Activated CD8-positive, alpha-beta memory T cell treated with anti-CD3 and anti-CD28 coated beads, Interleukin-2, amount 10 ng/mL, durations not matched to agents 7 days and 5 days (primary cell): ENCODE data around the gene ITPR2. TPM values are rescaled to one million over a fixed set of nuclear protein-coding genes. Genes with fewer than 3 reads are reported as not detected.
"Not testable (repeated sequence)": the region's sequence is repeated elsewhere in the genome, so short reads cannot be mapped to it uniquely, and the experiment has no call there.

Experiments
- ATAC-seq: fragments of 150-1000 bp; cut with Tn5 transposase; one replicate; pipeline ENCODE4 v1.10.0; 2021; ENCODE audit warnings: moderate library complexity
- CTCF ChIA-PET: fragments of 350-600 bp; sonication (Branson Sonifier 250); formaldehyde crosslinking; loops from one replicate; lab custom pipeline; 2021; ENCODE audit warnings: antibody characterized with exemption; lab: Charles Lee
- DNase-seq: peaks from one replicate; pipeline ENCODE4 v3.0.0-alpha.2; 2020
- H3K27ac Mint-ChIP-seq: one replicate; pipeline ENCODE4 v1.8.0; 2021; ENCODE audit warnings: mild to moderate bottlenecking, mixed read lengths
- H3K27me3 Mint-ChIP-seq: one replicate; pipeline ENCODE4 v1.8.0; 2021; ENCODE audit warnings: mixed read lengths
- H3K36me3 Mint-ChIP-seq: one replicate; pipeline ENCODE4 v1.8.0; 2021; ENCODE audit warnings: mild to moderate bottlenecking, mixed read lengths
- H3K4me1 Mint-ChIP-seq: one replicate; pipeline ENCODE4 v1.8.0; 2021; ENCODE audit warnings: mixed read lengths
- H3K4me3 Mint-ChIP-seq: one replicate; pipeline ENCODE4 v1.8.0; 2021; ENCODE audit warnings: mild to moderate bottlenecking, moderate library complexity, mixed read lengths
- H3K9me3 Mint-ChIP-seq: one replicate; pipeline ENCODE4 v1.8.0; 2022; ENCODE audit warnings: low read depth, mixed read lengths
- total RNA-seq, 2 experiments: library from RNA; stranded (reverse); gene quantifications; one replicate each; pipeline ENCODE4 v1.2.3, GENCODE V29; 2021

Gene ITPR2
- total RNA-seq, 2 experiments from 2014 or later: 31.1 to 37.7 TPM

GRCh38 chr12:26845057-26845666 lies 12.2 kb upstream of the ITPR2 start:
- ATAC-seq (no peak), DNase-seq (no peak)
- H3K4me3 Mint-ChIP-seq: no peak overlapping the region
- H3K9me3 Mint-ChIP-seq: no peaks in the 10 kb centered on the region
- no peak overlapping the region for H3K27ac Mint-ChIP-seq
- no peaks in the 10 kb centered on the region for H3K36me3 Mint-ChIP-seq
- peaks cover 3% of the 10 kb centered on the region for H3K4me1 Mint-ChIP-seq
- peaks cover 16% of the 10 kb centered on the region for H3K27me3 Mint-ChIP-seq
- CTCF ChIA-PET: interaction anchor here (1.1 to 3.5 kb wide), 5 partner anchors 12 to 170 kb away, joined by 3 to 19 read pairs (median 4); partner anchors contain the start of gene ITPR2

GRCh38 chr12:26843311-26843710 lies 10.3 kb upstream of the ITPR2 start:
- ATAC-seq (no peak), DNase-seq (no peak)
- Mint-ChIP-seq H3K4me3 (no peak overlapping the region), H3K4me1 (peaks cover 3% of the 10 kb centered on the region), H3K9me3 (no peaks in the 10 kb centered on the region), H3K27ac (no peak overlapping the region), H3K27me3 (peaks cover 11% of the 10 kb centered on the region), H3K36me3 (no peaks in the 10 kb centered on the region)
- CTCF ChIA-PET: interaction anchor here (1.1 to 3.5 kb wide), 2 partner anchors 10 to 42 kb away, joined by 5 to 19 read pairs; partner anchors contain the start of gene ITPR2

DNA sequence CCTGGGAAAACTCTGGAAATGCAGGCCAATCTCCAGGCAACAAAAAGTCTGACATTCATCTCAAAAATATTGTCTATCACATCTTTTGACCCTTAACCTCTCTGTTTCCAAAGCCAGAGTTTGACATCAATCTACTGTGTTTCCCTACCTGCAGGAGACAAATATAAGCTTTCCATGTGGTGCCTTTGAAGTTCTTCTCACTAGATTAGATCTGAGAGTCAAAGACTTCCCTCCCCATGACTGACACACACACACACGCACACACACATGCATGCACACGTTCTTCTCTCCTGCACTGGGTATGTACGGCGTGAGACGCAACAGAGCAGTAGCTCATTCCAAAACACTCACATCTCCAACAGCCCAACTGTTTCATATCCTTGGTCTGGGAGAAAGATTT lies 8.1 kb upstream of the ITPR2 start:
- H3K9me3 Mint-ChIP-seq: no peaks in the 10 kb centered on the region
- CTCF ChIA-PET: no interaction called here
- H3K27ac Mint-ChIP-seq: no peak overlapping the region
- peaks cover 5% of the 10 kb centered on the region for H3K27me3 Mint-ChIP-seq
- DNase-seq (no peak), ATAC-seq (no peak)
- no peaks in the 10 kb centered on the region for H3K36me3 Mint-ChIP-seq
- no peaks in the 10 kb centered on the region for H3K4me1 Mint-ChIP-seq
- H3K4me3 Mint-ChIP-seq: no peak overlapping the region

GRCh38 chr12:26839512-26839911 lies 6.5 kb upstream of the ITPR2 start:
- no peak overlapping the region for H3K4me3 Mint-ChIP-seq

GRCh38 chr12:26838888-26839416 lies 6.0 kb upstream of the ITPR2 start:
- Mint-ChIP-seq H3K27me3 (no peaks in the 10 kb centered on the region), H3K4me1 (peaks cover 3% of the 10 kb centered on the region), H3K9me3 (no peaks in the 10 kb centered on the region), H3K27ac (no peak overlapping the region), H3K36me3 (no peaks in the 10 kb centered on the region), H3K4me3 (no peak overlapping the region)
- CTCF ChIA-PET: interaction anchor here (0.8 to 1.2 kb wide), 3 partner anchors 12 to 46 kb away, joined by 3 to 4 read pairs (median 3); no protein-coding TSS in a partner anchor
- DNase-seq (no peak), ATAC-seq (no peak)

More at GRCh38 chr12:26839512-26839911, 6.5 kb upstream of the ITPR2 start:
- ATAC-seq: no peak
- H3K36me3 Mint-ChIP-seq: no peaks in the 10 kb centered on the region
- no peaks in the 10 kb centered on the region for H3K9me3 Mint-ChIP-seq
- H3K27me3 Mint-ChIP-seq: no peaks in the 10 kb centered on the region
- CTCF ChIA-PET: interaction anchor here (1.0 to 1.2 kb wide), 2 partner anchors 39 to 45 kb away, joined by 3 to 4 read pairs; no protein-coding TSS in a partner anchor
- no peak overlapping the region for H3K27ac Mint-ChIP-seq
- no peaks in the 10 kb centered on the region for H3K4me1 Mint-ChIP-seq
- no peak for DNase-seq

GRCh38 chr12:26836201-26836600 lies 3.2 kb upstream of the ITPR2 start:
- ATAC-seq: no peak
- CTCF ChIA-PET: interaction anchor here (4.6 kb wide), 1 partner anchor 49 kb away, joined by 34 read pairs; no protein-coding TSS in a partner anchor
- no peaks in the 10 kb centered on the region for H3K9me3 Mint-ChIP-seq
- no peaks in the 10 kb centered on the region for H3K27me3 Mint-ChIP-seq
- no peak overlapping the region for H3K27ac Mint-ChIP-seq
- H3K4me1 Mint-ChIP-seq: peaks cover 16% of the 10 kb centered on the region
- no peak for DNase-seq
- H3K36me3 Mint-ChIP-seq: peaks cover 3% of the 10 kb centered on the region
- no peak overlapping the region for H3K4me3 Mint-ChIP-seq

DNA sequence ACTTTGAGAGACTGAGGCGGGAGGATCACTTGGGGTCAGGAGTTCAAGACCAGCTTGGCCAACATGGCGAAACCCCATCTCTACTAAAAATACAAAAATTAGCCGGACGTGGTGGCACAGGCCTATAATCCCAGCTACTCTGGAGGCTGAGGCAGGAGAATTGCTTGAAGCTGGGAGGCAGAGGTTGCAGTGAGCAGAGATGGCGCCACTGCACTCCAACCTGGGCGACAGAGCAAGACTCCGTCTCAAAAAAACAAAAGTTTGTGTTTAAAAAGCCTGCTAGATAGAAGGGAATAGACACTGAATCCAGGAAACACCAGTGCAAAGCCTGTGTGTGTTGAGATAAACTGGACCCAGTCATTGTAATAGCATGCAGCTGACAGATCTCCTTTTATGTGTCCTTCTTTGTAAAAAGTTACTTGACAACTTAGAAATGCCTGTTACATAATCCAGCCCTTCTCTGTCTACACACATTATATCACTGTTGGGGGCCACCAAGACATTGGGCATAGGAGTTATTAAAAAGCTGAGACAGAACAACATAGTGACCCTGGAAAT lies 1.6 kb upstream of the ITPR2 start:
- H3K36me3 Mint-ChIP-seq, H3K27ac Mint-ChIP-seq, H3K9me3 Mint-ChIP-seq, H3K4me3 Mint-ChIP-seq, ATAC-seq, H3K27me3 Mint-ChIP-seq, DNase-seq: not testable (repeated sequence)
- CTCF ChIA-PET: interaction anchor here (0.9 to 5.1 kb wide), 4 partner anchors 12 to 180 kb away, joined by 3 to 43 read pairs (median 19); partner anchors contain the start of gene TM7SF3
- H3K4me1 Mint-ChIP-seq: peaks cover 29% of the 10 kb centered on the region

DNA sequence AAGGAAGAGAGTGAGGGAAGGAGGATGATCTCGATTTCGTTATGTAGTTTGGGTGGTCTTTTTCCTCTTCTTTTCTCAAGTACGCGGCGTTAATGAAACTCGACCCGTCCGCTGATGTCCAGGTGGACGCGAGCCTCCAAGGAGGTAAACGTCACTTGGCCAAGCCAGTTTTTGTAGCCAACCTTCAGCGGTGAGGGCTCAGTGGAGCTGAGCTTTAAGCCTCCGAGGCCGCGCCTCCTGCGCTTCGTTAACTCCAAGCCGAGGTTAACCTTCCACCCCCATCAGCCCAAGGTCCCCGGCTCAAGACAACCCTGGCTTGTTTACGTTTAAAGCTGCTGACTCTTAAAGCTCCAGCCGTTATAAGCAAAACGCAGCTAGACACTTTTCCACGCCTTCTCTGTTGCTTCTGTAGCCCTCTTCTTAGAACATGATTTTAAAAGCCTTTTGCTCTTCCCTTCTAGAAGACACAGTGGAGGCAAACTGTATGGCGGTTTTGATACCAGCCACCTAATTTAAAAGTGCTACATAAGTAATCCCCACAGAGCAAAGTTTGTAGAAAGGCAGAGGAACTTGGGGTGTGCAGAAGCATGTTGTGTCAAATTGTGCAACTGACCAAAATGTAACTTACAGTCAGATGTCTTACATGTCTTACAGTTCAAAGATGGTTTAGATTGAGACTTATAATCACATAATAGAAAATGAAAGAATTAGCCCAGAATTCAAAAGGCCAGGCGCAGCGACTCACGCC lies 923 bp upstream of the ITPR2 start:
- Mint-ChIP-seq H3K36me3 (peaks cover 8% of the 10 kb centered on the region), H3K27ac (peak overlapping the region; percentile 79), H3K4me1 (peaks cover 33% of the 10 kb centered on the region), H3K4me3 (peak overlapping the region; percentile 94), H3K27me3 (no peaks in the 10 kb centered on the region), H3K9me3 (no peaks in the 10 kb centered on the region)
- DNase-seq (peak; percentile 67), ATAC-seq (no peak)
- CTCF ChIA-PET: interaction anchor here (0.7 to 5.1 kb wide), 13 partner anchors 10 to 472 kb away, joined by 3 to 43 read pairs (median 5); partner anchors contain the start of genes INTS13, MED21 and TM7SF3

GRCh38 chr12:26831951-26832821 lies 808 bp downstream of the ITPR2 start:
- H3K4me1 Mint-ChIP-seq: peaks cover 39% of the 10 kb centered on the region
- H3K27ac Mint-ChIP-seq: peak overlapping the region; percentile 99
- peak overlapping the region; percentile 94 for H3K4me3 Mint-ChIP-seq
- no peaks in the 10 kb centered on the region for H3K9me3 Mint-ChIP-seq
- DNase-seq: peak; percentile 81
- CTCF ChIA-PET: interaction anchor here (0.8 to 5.1 kb wide), 10 partner anchors 9 to 474 kb away, joined by 3 to 43 read pairs (median 7); partner anchors contain the start of genes MED21 and TM7SF3
- peaks cover 8% of the 10 kb centered on the region for H3K36me3 Mint-ChIP-seq
- H3K27me3 Mint-ChIP-seq: no peaks in the 10 kb centered on the region
- peak; percentile 64 for ATAC-seq

- DNase-seq (no peak), ATAC-seq (no peak)
- peaks cover 40% of the 10 kb centered on the region for H3K4me1 Mint-ChIP-seq
- H3K9me3 Mint-ChIP-seq: no peaks in the 10 kb centered on the region
- no peak overlapping the region for H3K27ac Mint-ChIP-seq
- H3K36me3 Mint-ChIP-seq: peaks cover 8% of the 10 kb centered on the region
- H3K4me3 Mint-ChIP-seq: peak overlapping the region; percentile 46
- no peaks in the 10 kb centered on the region for H3K27me3 Mint-ChIP-seq
- CTCF ChIA-PET: interaction anchor here (1.1 to 5.1 kb wide), 2 partner anchors 54 to 184 kb away, joined by 6 to 43 read pairs; partner anchors contain the start of gene TM7SF3
These were observed 2.0 kb downstream of the ITPR2 start for GRCh38 chr12:26830783-26831551.

DNA sequence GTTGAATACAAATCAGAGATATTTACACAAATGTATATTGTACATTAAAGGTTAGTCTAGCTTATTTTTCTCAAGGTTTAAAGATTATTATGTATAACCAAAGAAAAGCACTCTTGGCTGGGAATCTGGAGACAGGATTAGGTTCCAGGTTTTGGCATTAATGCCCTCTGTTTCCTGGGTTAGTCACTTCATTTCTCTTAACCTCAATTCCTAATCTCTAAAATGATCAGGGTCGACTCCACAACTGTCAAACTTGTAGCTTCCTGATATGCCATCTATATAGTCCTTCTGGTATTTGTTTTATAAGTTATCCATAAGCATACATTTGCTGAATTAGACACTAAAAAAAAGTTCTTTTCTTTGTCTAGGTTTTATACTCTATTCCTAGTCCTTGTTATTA lies 2.6 kb downstream of the ITPR2 start:
- no peak for ATAC-seq
- Mint-ChIP-seq H3K4me3 (no peak overlapping the region), H3K27ac (no peak overlapping the region), H3K9me3 (no peaks in the 10 kb centered on the region), H3K4me1 (peaks cover 40% of the 10 kb centered on the region), H3K27me3 (no peaks in the 10 kb centered on the region), H3K36me3 (peaks cover 8% of the 10 kb centered on the region)
- CTCF ChIA-PET: interaction anchor here (1.1 to 5.1 kb wide), 2 partner anchors 55 to 184 kb away, joined by 6 to 43 read pairs; partner anchors contain the start of gene TM7SF3
- DNase-seq: no peak
